ENCODE measurements around the gene PASD1.

The PASD1 gene

DNA sequence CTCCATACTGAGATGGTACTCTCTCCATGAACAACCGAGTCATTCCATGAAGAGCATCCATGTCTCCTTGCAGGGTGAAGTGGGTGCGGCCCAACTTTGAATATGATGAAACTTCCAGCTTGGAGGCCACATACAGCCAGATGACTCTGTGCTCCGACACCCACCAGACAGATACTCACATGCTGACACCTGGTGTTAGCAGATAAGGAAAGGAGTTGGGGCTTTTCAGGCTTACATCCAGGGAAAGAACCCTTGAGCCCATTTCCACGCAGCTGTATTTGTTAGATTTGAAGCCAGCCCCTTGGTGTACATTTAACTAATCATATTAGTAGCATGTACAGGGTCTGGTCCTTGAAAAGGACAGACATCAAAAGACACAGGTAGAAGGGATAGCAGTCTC is 69.7 kb downstream of the PASD1 start:
- H3K4me3 ChIP-seq (ENCODE audit: low read depth in 1 of 2, low read length in 2 of 2): no peak overlapping the region
- H3K27ac ChIP-seq (ENCODE audit: low read depth, low read length): no peak overlapping the region
- no peaks in the 10 kb centered on the region for H3K9me3 ChIP-seq (ENCODE audit: low read length)
- H3K36me3 ChIP-seq (ENCODE audit: insufficient read depth, low read length): no peaks in the 10 kb centered on the region
- H3K27me3 ChIP-seq (ENCODE audit: control insufficient read depth in 1 of 2, insufficient read depth in 2 of 2, low read length in 2 of 2): no peaks in the 10 kb centered on the region
- H3K4me1 ChIP-seq (ENCODE audit: insufficient read depth, low read length): no peaks in the 10 kb centered on the region
- H3K9ac ChIP-seq (ENCODE audit: low read length): no peak overlapping the region

DNA sequence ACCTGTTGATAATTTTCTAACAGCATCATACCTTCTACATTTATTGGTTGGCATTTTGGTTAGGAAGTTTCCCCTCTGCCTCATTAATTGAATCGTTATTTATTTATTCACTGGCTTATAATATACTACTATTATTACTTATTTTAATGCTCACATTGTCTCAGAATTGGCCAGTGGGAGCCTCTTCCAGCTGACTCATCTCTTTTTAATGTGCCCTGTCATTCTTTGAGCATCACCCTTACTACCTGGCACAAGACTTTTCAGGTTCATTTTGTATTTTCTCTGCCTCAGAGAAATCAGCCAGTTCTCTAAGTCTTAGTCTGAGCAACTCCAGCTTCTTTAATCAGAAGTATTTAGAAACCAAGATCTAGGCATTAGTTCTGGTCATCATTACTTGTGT is 71.5 kb downstream of the PASD1 start:
- no peak overlapping the region for H3K27ac ChIP-seq (ENCODE audit: low read depth, low read length)
- H3K27me3 ChIP-seq (ENCODE audit: control insufficient read depth in 1 of 2, insufficient read depth in 2 of 2, low read length in 2 of 2): peaks cover 0 to 5% of the 10 kb centered on the region in 2 donors
- H3K4me1 ChIP-seq (ENCODE audit: insufficient read depth, low read length): no peaks in the 10 kb centered on the region
- H3K36me3 ChIP-seq (ENCODE audit: insufficient read depth, low read length): no peaks in the 10 kb centered on the region
- H3K4me3 ChIP-seq (ENCODE audit: low read depth in 1 of 2, low read length in 2 of 2): no peak overlapping the region
- no peak overlapping the region for H3K9ac ChIP-seq (ENCODE audit: low read length)
- H3K9me3 ChIP-seq (ENCODE audit: low read length): no peaks in the 10 kb centered on the region

GRCh38 chrX:151641564-151641963 is 78.1 kb downstream of the PASD1 start:
- Histone ChIP-seq H3K4me1 (ENCODE audit: insufficient read depth, low read length) (no peaks in the 10 kb centered on the region), H3K9me3 (ENCODE audit: low read length) (no peaks in the 10 kb centered on the region), H3K4me3 (ENCODE audit: low read depth in 1 of 2, low read length in 2 of 2) (no peak overlapping the region), H3K36me3 (ENCODE audit: insufficient read depth, low read length) (no peaks in the 10 kb centered on the region), H3K9ac (ENCODE audit: low read length) (no peak overlapping the region), H3K27ac (ENCODE audit: low read depth, low read length) (no peak overlapping the region), H3K27me3 (ENCODE audit: control insufficient read depth in 1 of 2, insufficient read depth in 2 of 2, low read length in 2 of 2) (peaks cover 0 to 5% of the 10 kb centered on the region in 2 donors)

DNA sequence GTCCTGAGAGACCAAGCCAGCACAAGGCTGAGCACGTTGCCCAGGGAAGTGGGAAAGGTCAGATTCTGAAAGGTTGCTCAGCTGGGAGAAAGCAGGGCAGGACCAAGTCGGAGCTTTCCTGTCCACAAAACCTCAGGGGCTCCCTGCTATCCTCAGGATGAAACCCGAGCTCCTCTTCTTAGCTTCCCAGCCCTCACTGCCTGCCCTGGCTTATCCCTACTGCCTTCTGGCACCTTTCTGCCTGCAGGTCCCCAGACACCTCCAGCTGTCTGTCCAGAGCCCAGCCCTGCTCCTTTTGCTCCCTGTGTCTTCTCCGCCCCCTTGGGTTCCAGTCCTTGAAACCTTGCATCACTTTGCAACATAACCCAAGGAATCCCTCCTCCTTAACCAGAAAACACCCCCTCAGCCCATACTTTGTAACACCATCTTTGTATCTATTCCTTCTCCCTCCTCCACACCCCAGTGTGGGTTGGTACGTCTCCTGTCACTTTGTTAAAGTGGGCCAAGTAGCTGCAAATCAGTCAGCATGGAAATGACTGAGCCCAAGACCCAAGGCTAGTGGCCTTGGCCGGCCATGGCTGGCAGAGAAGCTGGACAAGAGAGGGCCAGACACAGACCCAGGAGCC is 111.8 kb downstream of the PASD1 start:
- Histone ChIP-seq H3K27me3 (ENCODE audit: control insufficient read depth in 1 of 2, insufficient read depth in 2 of 2, low read length in 2 of 2) (no peaks in the 10 kb centered on the region), H3K4me3 (ENCODE audit: low read depth in 1 of 2, low read length in 2 of 2) (no peak overlapping the region), H3K36me3 (ENCODE audit: insufficient read depth, low read length) (no peaks in the 10 kb centered on the region), H3K27ac (ENCODE audit: low read depth, low read length) (no peak overlapping the region), H3K4me1 (ENCODE audit: insufficient read depth, low read length) (no peaks in the 10 kb centered on the region), H3K9ac (ENCODE audit: low read length) (no peak overlapping the region), H3K9me3 (ENCODE audit: low read length) (no peaks in the 10 kb centered on the region)

GRCh38 chrX:151676196-151676595 is 112.7 kb downstream of the PASD1 start:
- Histone ChIP-seq H3K4me1 (ENCODE audit: insufficient read depth, low read length) (no peaks in the 10 kb centered on the region), H3K9ac (ENCODE audit: low read length) (no peak overlapping the region), H3K9me3 (ENCODE audit: low read length) (no peaks in the 10 kb centered on the region), H3K27me3 (ENCODE audit: control insufficient read depth in 1 of 2, insufficient read depth in 2 of 2, low read length in 2 of 2) (no peaks in the 10 kb centered on the region), H3K36me3 (ENCODE audit: insufficient read depth, low read length) (no peaks in the 10 kb centered on the region), H3K27ac (ENCODE audit: low read depth, low read length) (no peak overlapping the region), H3K4me3 (ENCODE audit: low read depth in 1 of 2, low read length in 2 of 2) (no peak overlapping the region)

GRCh38 chrX:151679798-151680402 is 116.4 kb downstream of the PASD1 start:
- peaks cover 0 to 5% of the 10 kb centered on the region in 2 donors for H3K27me3 ChIP-seq (ENCODE audit: control insufficient read depth in 1 of 2, insufficient read depth in 2 of 2, low read length in 2 of 2)
- H3K9me3 ChIP-seq (ENCODE audit: low read length): no peaks in the 10 kb centered on the region
- H3K9ac ChIP-seq (ENCODE audit: low read length): no peak overlapping the region
- no peaks in the 10 kb centered on the region for H3K4me1 ChIP-seq (ENCODE audit: insufficient read depth, low read length)
- H3K4me3 ChIP-seq (ENCODE audit: low read depth in 1 of 2, low read length in 2 of 2): no peak overlapping the region
- H3K36me3 ChIP-seq (ENCODE audit: insufficient read depth, low read length): no peaks in the 10 kb centered on the region
- no peak overlapping the region for H3K27ac ChIP-seq (ENCODE audit: low read depth, low read length)

- no peak overlapping the region for H3K9ac ChIP-seq (ENCODE audit: low read length)
- H3K27ac ChIP-seq (ENCODE audit: low read depth, low read length): no peak overlapping the region
- peaks cover 0 to 5% of the 10 kb centered on the region in 2 donors for H3K27me3 ChIP-seq (ENCODE audit: control insufficient read depth in 1 of 2, insufficient read depth in 2 of 2, low read length in 2 of 2)
- H3K9me3 ChIP-seq (ENCODE audit: low read length): no peaks in the 10 kb centered on the region
- no peaks in the 10 kb centered on the region for H3K36me3 ChIP-seq (ENCODE audit: insufficient read depth, low read length)
- no peaks in the 10 kb centered on the region for H3K4me1 ChIP-seq (ENCODE audit: insufficient read depth, low read length)
- H3K4me3 ChIP-seq (ENCODE audit: low read depth in 1 of 2, low read length in 2 of 2): no peak overlapping the region
These were observed 117.3 kb downstream of the PASD1 start for GRCh38 chrX:151680805-151681204.

- no peaks in the 10 kb centered on the region for H3K36me3 ChIP-seq (ENCODE audit: insufficient read depth, low read length)
- no peaks in the 10 kb centered on the region for H3K9me3 ChIP-seq (ENCODE audit: low read length)
- no peaks in the 10 kb centered on the region for H3K4me1 ChIP-seq (ENCODE audit: insufficient read depth, low read length)
- H3K27me3 ChIP-seq (ENCODE audit: control insufficient read depth in 1 of 2, insufficient read depth in 2 of 2, low read length in 2 of 2): peaks cover 0 to 5% of the 10 kb centered on the region in 2 donors
- no peak overlapping the region for H3K27ac ChIP-seq (ENCODE audit: low read depth, low read length)
- H3K4me3 ChIP-seq (ENCODE audit: low read depth in 1 of 2, low read length in 2 of 2): no peak overlapping the region
- no peak overlapping the region for H3K9ac ChIP-seq (ENCODE audit: low read length)
These were observed 124.2 kb downstream of the PASD1 start for GRCh38 chrX:151687635-151688034.

- Histone ChIP-seq H3K4me1 (ENCODE audit: insufficient read depth, low read length) (no peaks in the 10 kb centered on the region), H3K27ac (ENCODE audit: low read depth, low read length) (no peak overlapping the region), H3K36me3 (ENCODE audit: insufficient read depth, low read length) (no peaks in the 10 kb centered on the region), H3K9ac (ENCODE audit: low read length) (no peak overlapping the region), H3K9me3 (ENCODE audit: low read length) (no peaks in the 10 kb centered on the region), H3K27me3 (ENCODE audit: control insufficient read depth in 1 of 2, insufficient read depth in 2 of 2, low read length in 2 of 2) (peaks cover 0 to 4% of the 10 kb centered on the region in 2 donors), H3K4me3 (ENCODE audit: low read depth in 1 of 2, low read length in 2 of 2) (no peak overlapping the region)
These were observed 125.2 kb downstream of the PASD1 start for GRCh38 chrX:151688695-151689094.

DNA sequence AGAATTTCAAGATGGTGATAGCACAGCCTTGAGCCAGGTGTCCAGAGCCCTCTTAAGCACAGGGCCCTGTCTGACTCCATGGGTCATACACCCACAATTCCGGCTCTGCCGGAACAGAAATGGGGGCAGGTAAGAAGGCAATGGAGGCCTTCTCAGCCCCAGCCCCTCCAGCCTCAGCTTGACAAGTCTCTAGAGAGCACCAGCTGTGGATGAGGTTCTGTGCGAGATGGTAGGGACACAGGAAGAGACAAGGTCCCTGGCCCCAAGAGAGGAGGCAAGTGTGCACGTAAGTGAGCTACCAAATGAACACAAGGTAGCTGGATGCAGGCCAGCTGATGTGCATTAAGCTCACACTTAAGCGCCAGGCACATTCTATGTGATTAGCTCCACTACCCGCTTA is 129.3 kb downstream of the PASD1 start:
- Histone ChIP-seq H3K4me1 (ENCODE audit: insufficient read depth, low read length) (no peaks in the 10 kb centered on the region), H3K9me3 (ENCODE audit: low read length) (no peaks in the 10 kb centered on the region), H3K36me3 (ENCODE audit: insufficient read depth, low read length) (no peaks in the 10 kb centered on the region), H3K9ac (ENCODE audit: low read length) (no peak overlapping the region), H3K27me3 (ENCODE audit: control insufficient read depth in 1 of 2, insufficient read depth in 2 of 2, low read length in 2 of 2) (peaks cover 0 to 7% of the 10 kb centered on the region in 2 donors), H3K27ac (ENCODE audit: low read depth, low read length) (no peak overlapping the region), H3K4me3 (ENCODE audit: low read depth in 1 of 2, low read length in 2 of 2) (no peak overlapping the region)

DNA sequence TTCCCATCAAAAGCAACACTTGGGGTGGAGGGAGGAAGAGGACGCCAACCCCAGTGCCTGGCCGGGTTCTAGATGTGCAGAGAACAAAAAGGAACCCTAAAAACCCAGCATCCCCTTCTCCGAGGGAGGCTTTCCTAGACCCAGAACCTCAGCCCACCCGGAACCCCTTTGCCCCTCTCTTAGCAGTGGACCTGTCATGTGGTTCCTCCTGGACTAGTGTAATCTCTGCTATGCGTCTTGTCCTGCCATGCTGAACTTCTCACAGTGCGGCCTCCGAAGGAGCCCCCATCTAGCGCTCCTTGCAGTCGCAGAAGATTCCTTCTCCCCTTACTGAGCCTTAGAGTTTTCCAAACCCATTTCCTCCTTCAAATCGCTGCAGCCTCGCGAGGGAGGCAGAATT is 130.6 kb downstream of the PASD1 start:
- Histone ChIP-seq H3K27me3 (ENCODE audit: control insufficient read depth in 1 of 2, insufficient read depth in 2 of 2, low read length in 2 of 2) (peaks cover 0 to 7% of the 10 kb centered on the region in 2 donors), H3K36me3 (ENCODE audit: insufficient read depth, low read length) (no peaks in the 10 kb centered on the region)

More for the DNA sequence above, 130.6 kb downstream of the PASD1 start:
- no peak overlapping the region for H3K9ac ChIP-seq (ENCODE audit: low read length)
- H3K4me1 ChIP-seq (ENCODE audit: insufficient read depth, low read length): no peaks in the 10 kb centered on the region
- H3K9me3 ChIP-seq (ENCODE audit: low read length): no peaks in the 10 kb centered on the region
- no peak overlapping the region for H3K4me3 ChIP-seq (ENCODE audit: low read depth in 1 of 2, low read length in 2 of 2)
- H3K27ac ChIP-seq (ENCODE audit: low read depth, low read length): no peak overlapping the region

Data from muscle layer of colon (tissue), 2 donors.